NT2/D1 (cell line): Measurements from ENCODE around the gene RAD9B.

Source experiments
- SUZ12 ChIP-seq: IDR thresholded peaks from 2 replicates; pipeline ENCODE4 v1.6.1; 2011; ENCODE audit not compliant: insufficient read length, insufficient read depth; ENCODE audit errors: extremely low read depth
- YY1 ChIP-seq: IDR thresholded peaks from 2 replicates; pipeline ENCODE4 v1.6.1; 2011; ENCODE audit not compliant: insufficient read length, insufficient read depth
- ZNF274 ChIP-seq: IDR thresholded peaks from 2 replicates; pipeline ENCODE4 v1.6.1; 2011; ENCODE audit warnings: mild to moderate bottlenecking, low read depth, low read length

DNA sequence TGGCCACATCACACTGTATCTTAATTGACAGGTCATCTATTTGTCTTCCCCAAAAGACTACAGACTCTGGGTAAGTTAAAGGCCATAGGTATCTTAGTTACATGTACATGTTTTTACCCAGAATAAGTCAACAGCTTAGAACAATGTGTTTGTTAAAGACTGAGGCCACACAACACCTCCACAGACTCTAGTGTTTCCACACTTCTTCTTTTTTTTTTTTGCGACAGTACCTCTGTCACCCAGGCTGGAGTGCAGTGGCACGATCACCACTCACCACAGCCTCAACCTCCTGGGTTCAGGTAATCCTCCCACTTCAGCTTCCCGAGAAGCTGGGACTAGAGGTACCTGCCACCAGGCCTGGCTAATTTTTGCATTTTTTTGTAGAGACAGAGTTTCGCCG lies 35.3 kb upstream of the RAD9B start:
- no peak for TF ChIP-seq YY1
- no peak for TF ChIP-seq ZNF274
- no peak for TF ChIP-seq SUZ12
